ENCODE data around the gene ZNF91. TPM values are rescaled to one million over a fixed set of nuclear protein-coding genes. Genes with fewer than 3 reads are reported as not detected.

Gene ZNF91
- total RNA-seq, 4 donors from 2014 or later = 171 to 214 (median 193) TPM

GRCh38 chr19:23318143-23318542, 77.1 kb downstream of the ZNF91 start:
- Histone ChIP-seq H3K36me3 (no peaks in the 10 kb centered on the region), H3K4me3 (no peak overlapping the region), H3K4me1 (no peaks in the 10 kb centered on the region), H3K27me3 (no peaks in the 10 kb centered on the region), H3K9me3 (no peaks in the 10 kb centered on the region), H3K27ac (no peak overlapping the region)
- DNase-seq = no peak
- TF ChIP-seq POLR2A (IDR thresholded peaks at IDR 0.05) (no peak), CTCF (IDR thresholded peaks at IDR 0.05) (no peak)

- no peak for DNase-seq
- H3K27me3 ChIP-seq = no peaks in the 10 kb centered on the region
- no peaks in the 10 kb centered on the region for H3K36me3 ChIP-seq
- H3K27ac ChIP-seq = no peak overlapping the region
- TF ChIP-seq POLR2A (IDR thresholded peaks at IDR 0.05) (no peak), CTCF (IDR thresholded peaks at IDR 0.05) (no peak)
- no peaks in the 10 kb centered on the region for H3K4me1 ChIP-seq
- no peak overlapping the region for H3K4me3 ChIP-seq
- H3K9me3 ChIP-seq = peaks cover 0 to 2% (median 0%) of the 10 kb centered on the region in 4 donors
Observed at GRCh38 chr19:23315286-23315685, 80.0 kb downstream of the ZNF91 start.

GRCh38 chr19:23314505-23315251, 80.6 kb downstream of the ZNF91 start:
- Histone ChIP-seq H3K27ac (no peak overlapping the region), H3K4me1 (no peaks in the 10 kb centered on the region), H3K9me3 (peaks cover 0 to 2% (median 0%) of the 10 kb centered on the region in 4 donors), H3K36me3 (no peaks in the 10 kb centered on the region), H3K27me3 (no peaks in the 10 kb centered on the region), H3K4me3 (no peak overlapping the region)
- DNase-seq = no peak
- TF ChIP-seq POLR2A (IDR thresholded peaks at IDR 0.05) (no peak), CTCF (IDR thresholded peaks at IDR 0.05) (no peak)

GRCh38 chr19:23313196-23313595, 82.1 kb downstream of the ZNF91 start:
- Histone ChIP-seq H3K27me3 (no peaks in the 10 kb centered on the region), H3K9me3 (peaks cover 0 to 2% (median 0%) of the 10 kb centered on the region in 4 donors), H3K4me1 (no peaks in the 10 kb centered on the region), H3K27ac (no peak overlapping the region), H3K4me3 (no peak overlapping the region), H3K36me3 (no peaks in the 10 kb centered on the region)
- TF ChIP-seq CTCF (IDR thresholded peaks at IDR 0.05) (no peak), POLR2A (IDR thresholded peaks at IDR 0.05) (no peak)
- DNase-seq = no peak

GRCh38 chr19:23312515-23312914, 82.8 kb downstream of the ZNF91 start:
- Histone ChIP-seq H3K9me3 (peaks cover 0 to 2% (median 0%) of the 10 kb centered on the region in 4 donors), H3K36me3 (no peaks in the 10 kb centered on the region), H3K4me1 (no peaks in the 10 kb centered on the region), H3K4me3 (no peak overlapping the region), H3K27ac (no peak overlapping the region), H3K27me3 (no peaks in the 10 kb centered on the region)
- no peak for DNase-seq
- TF ChIP-seq POLR2A (IDR thresholded peaks at IDR 0.05) = no peak
- TF ChIP-seq CTCF (IDR thresholded peaks at IDR 0.05) = no peak
